NCI-H2171 (cell line): Measurements from ENCODE around the gene TDRD9.

ENCODE experiments used
- DNase-seq: peaks from one replicate; lab custom pipeline; 2025; lab: John Stamatoyannopoulos, UW

TDRD9 gene

GRCh38 chr14:104091061-104091926, 163.0 kb downstream of the TDRD9 start:
- no peak for DNase-seq

DNA sequence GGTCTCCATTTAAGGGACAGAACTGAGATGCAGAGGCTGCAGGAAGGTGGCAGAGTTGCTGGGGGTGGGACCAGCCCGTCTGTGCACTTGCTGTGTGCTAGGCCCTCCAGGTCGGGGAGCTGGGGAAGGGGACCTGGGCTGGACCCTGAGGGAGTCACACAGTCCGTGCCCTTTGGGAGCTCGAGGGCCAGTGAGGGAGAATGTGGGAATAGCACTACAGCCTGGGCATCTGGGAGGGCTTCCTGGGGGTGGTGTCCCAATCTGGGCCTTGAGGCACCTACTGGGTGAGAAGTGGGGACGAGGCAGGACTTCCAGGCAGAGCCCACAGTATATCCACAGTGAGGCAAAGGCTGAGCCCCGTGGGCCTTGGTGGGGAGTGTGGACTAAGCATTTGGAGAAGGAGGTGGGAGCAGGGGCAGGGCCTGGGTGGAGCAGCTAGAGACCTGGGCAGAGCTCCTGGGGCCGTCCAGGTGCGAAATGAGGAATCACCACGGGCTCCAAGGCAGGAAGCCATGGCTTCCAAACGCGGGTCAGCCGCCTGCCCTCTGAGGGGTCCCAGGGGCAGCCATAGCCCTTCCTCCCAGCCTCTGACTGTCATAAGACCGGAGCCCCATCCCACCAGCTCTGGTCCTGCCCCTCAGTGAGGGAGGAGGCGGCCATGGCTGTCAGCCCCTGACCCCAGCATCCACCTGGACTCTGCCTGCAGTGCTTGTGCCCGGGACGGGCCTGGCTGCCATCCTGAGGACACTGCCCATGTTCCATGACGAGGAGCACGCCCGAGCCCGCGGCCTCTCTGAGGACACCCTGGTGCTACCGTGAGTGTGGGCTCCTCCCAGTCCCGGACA, 163.9 kb downstream of the TDRD9 start:
- DNase-seq, result no peak

- no peak for DNase-seq
Measured at GRCh38 chr14:104092931-104093365, 164.7 kb downstream of the TDRD9 start.

DNA sequence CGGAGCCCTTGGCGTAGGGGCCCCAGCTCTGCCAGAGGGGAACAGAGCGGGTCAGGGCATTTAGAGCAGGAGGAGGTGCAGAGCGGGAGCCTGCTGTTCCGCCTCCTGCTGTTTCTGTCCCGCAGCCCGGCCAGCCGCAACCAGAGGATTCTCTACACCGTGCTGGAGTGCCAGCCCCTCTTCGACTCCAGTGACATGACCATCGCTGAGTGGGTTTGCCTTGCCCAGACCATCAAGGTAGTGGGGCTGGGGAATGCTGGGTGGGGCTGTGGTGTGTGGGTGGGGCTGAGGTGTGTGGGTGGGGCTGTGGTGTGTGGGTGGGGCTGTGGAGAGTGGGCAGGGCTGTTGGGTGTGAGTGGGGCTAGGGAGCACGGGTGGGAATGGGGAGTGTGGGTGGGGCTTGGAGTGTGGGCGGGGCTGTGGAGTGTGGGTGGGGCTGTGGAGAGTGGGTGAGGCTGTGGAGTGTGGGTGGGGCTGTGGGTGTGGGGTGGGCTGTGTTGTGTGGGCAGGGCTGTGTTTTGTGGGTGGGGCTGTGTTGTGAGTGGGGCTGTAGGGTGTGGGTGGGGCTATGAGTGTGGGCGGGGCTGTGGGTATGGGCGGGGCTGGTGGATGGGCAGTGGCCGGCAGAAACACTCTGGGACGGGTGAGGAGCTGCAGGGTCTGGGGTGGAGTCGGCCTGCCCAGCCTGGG, 165.3 kb downstream of the TDRD9 start:
- no peak for DNase-seq

DNA sequence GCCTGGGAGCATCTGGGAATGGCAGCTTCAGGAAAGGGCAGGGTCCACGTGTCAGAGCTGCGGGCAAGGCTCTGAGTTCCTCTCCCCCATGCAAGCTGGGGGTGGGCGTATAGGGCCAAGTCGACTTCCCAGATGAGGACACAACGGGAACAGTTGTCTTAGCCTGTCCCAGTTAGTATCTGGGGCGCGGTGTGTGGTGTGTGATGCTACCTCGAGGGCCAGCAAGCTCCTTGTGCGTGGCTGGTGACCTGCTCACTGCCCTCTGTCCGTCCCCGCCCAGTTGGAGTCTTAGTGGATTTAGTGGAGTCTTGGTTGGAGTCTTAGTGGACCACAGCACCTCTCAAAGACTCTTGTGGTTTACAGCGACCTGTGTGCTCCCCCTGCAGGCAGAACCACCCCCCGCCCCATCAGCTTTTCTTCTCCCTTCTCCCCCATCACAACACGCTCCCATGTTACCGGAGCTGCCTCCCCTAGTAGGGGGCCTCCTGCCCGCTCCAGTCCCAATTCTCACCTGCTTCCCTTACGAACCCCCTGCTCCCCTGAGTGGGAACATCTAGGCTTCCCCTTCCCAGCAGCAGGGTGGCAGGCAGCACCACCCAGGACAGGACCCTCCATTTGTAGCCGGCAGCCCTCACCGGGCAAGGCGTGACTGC, 165.9 kb downstream of the TDRD9 start:
- no peak for DNase-seq

DNA sequence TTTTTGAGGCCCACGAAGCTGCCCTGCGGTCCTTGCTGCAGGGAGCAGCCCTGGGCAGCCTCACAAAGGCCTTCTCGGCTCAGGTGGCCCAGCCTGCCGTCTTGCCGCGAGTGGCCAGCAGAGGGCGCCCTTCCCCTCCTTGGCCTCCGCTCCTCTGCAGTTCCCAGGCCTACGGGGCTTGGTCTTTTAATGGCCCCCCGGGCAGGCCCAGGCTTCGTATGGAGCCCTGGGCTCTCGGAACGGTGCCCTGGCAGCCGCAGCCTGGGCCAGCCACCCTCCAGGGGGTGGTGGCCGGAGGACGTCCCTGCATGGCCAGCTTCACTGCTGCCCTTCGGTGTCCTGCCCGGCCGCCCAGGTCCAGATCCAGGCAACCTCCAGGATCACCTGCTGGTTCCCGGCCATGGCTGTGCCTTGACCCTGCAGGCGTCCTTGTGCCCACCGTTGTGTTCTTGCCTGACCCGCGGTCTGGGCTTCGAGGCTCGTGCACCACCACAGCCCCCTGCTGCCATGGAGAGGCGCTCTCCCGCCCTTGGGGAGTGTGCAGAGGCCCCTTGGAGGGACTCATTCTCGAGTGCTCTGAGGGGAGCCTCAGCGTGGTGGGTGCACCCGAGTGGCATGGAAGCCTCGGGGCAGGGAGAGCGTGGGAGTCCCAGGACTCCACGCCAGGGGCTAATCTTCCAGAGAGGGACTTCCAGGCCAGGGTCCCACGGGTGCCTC, 166.6 kb downstream of the TDRD9 start:
- DNase-seq, result peak; percentile 25

GRCh38 chr14:104095426-104096310, 167.4 kb downstream of the TDRD9 start:
- DNase-seq, result no peak

DNA sequence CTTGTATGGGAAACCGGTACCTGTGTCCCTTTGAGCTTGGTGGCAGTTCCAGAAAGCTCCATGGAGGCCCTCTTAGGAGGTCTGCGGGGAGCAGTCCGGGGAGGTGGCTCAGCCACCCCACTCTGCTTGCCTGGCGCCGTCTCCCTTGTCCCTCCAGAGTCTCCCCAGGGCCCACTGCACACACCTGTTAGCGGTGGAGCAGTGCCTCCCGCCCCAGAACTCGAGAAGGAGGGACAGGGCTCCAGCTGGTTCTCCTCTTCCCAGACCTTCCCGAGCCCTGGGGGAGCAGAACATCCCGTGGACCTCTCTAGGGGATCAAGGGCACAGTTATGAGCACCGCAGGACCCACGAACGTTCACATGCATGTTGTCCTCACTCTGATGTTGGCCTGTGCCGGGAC, 168.1 kb downstream of the TDRD9 start:
- DNase-seq, result no peak

DNA sequence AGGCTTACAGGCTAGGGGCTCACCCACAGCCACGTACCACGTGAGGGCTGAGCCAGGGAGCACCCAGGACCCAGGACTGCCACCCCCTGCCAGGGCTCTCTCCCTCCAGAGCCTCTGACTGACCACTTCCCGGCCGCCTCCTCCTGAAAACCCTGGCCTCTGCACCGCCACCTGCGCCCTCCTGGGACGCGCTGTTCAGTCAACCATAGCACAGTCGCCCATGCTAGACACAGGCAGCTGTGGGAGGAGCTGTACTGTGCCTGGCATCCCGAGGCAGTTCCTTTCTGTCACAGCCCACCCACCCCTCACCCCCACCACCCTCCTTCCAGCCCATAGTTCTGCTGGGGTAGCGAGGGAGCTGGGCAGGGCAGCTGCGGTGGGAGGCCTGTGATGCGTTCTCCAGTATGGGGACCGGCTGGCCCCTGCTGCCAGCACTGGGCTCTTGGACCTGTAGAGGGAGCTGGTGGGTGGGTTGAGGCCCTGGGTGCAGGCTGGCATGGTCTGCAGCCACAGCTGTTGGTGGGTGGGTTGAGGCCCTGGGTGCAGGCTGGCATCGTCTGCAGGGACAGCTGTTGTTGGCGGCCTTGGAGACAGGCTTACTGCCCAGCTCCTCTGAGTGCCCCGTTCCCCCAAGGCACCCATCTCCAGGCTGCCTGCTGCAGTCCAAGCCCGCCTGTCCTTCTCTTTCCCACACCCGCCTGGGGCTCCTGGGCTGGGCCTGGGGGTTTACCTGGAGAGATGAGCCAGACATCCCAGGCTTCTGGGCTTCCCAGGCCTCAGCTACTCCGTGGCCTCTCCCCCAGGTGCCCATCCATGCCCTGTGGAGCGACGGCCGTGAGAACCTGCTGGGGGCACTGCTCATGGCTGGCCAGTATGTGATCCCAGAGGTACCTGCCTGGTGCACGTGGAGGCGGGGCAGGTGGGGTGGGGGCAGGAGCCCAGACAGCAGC, 168.8 kb downstream of the TDRD9 start:
- DNase-seq, result no peak

DNA sequence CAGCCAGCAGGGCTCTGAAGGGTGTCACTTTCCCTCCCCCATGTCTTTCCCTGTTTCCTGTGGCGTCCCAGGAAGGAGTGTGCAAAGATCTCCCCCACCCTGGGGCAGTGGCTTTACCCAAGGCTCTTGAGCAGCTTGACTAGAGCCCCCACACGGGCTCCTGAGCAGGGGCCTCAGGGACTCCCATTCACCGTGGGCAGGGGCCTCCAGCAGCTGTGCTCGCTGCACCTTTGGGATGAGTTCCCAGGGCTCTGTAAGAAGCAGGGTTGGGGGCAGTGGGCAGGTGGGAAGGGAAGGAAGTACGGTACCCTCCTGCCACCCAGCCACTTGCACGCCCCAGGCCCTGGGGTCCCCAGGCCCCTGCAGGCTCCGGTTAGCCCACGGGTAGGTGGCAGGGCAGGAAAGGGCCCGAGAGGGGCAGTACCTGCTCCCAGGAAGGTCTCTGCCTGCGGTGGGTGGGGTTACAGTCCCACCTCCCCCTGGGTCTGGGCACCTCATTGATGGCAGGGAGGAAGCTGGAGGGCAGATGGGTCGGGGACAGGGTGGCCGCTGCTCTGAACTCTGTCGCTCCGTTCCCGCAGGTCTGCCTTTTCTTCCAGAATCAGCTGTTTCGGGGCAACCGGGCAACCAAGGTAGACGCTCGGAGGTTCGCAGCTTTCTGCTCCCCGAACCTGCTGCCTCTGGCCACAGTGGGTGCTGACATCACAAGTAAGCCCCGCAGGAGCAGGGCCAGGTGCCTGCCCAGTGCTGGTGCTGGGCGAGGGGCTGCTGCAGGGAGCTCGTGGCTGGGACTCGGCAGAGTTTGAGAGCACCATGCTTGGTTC, 170.2 kb downstream of the TDRD9 start:
- no peak for DNase-seq

- no peak for DNase-seq
Measured at GRCh38 chr14:104099096-104100041, 171.1 kb downstream of the TDRD9 start.

- no peak for DNase-seq
Measured at GRCh38 chr14:104100171-104101085, 172.2 kb downstream of the TDRD9 start.

- DNase-seq, result no peak
Measured at GRCh38 chr14:104101086-104101621, 172.9 kb downstream of the TDRD9 start.

- no peak for DNase-seq
Measured at GRCh38 chr14:104101651-104102281, 173.5 kb downstream of the TDRD9 start.
